ENCODE results near the gene KCNK1.
"Not testable (repeated sequence)": the region's sequence is repeated elsewhere in the genome, so short reads cannot be mapped to it uniquely, and the experiment has no call there.

Gene KCNK1

DNA sequence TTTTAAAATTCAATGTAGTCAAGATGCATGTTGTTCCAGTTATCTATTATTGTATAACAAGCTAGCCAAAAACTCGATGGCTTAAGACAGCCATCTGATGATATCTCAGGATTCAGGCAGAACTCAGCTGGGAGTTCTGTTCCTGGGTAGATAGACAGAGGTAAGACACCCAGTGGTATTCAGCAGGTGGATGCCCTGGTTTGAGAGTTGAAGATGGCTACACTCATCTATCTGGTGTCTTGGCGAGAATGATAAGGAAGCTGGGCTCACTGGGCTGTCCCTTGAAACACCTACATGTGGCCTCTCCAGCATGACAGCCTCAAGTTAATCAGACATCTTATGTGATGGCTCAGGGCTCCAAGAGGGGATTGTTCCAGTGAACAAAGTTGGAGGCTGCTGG, 3.3 kb upstream of the KCNK1 start:
- H3K27me3 ChIP-seq (ENCODE audit: control insufficient read depth, insufficient read depth, low read length) = no peaks in the 10 kb centered on the region
- no peaks in the 10 kb centered on the region for H3K36me3 ChIP-seq (ENCODE audit: control insufficient read depth, insufficient read depth, low read length)
- H3K9ac ChIP-seq (ENCODE audit: low read length) = no peak overlapping the region
- no peak overlapping the region for H3K4me3 ChIP-seq (ENCODE audit: low read length)
- H3K4me1 ChIP-seq (ENCODE audit: control insufficient read depth, insufficient read depth, low read length) = peaks cover 8% of the 10 kb centered on the region
- no peaks in the 10 kb centered on the region for H3K9me3 ChIP-seq (ENCODE audit: control insufficient read depth, low read length)

DNA sequence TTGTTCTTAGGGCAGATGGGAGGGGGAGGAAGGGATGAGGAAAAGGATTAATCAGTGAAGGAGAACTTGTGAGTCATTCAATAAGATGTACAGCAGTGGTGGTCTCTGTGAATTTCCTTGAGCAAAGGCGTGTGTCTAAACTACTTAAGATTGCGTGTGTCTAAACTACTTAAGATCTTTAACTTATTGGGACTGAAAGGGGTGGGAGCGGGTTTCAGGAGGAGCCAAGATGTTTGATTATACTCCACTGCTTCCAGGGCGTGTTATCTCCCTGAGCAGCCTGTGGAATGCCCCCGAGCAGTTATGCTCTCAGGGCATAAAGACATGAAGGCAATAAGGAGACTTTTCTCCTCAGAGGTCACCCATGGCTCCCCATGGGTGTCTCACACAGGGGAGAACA, 2.5 kb upstream of the KCNK1 start:
- not testable (repeated sequence) for H3K9me3 ChIP-seq (ENCODE audit: control insufficient read depth, low read length); H3K27me3 ChIP-seq (ENCODE audit: control insufficient read depth, insufficient read depth, low read length); H3K4me1 ChIP-seq (ENCODE audit: control insufficient read depth, insufficient read depth, low read length); H3K4me3 ChIP-seq (ENCODE audit: low read length); H3K9ac ChIP-seq (ENCODE audit: low read length); H3K36me3 ChIP-seq (ENCODE audit: control insufficient read depth, insufficient read depth, low read length)

GRCh38 chr1:233614173-233614742, 352 bp downstream of the KCNK1 start:
- H3K27me3 ChIP-seq (ENCODE audit: control insufficient read depth, insufficient read depth, low read length) = no peaks in the 10 kb centered on the region

GRCh38 chr1:233614743-233615521, 1.0 kb downstream of the KCNK1 start:
- Histone ChIP-seq H3K4me1 (ENCODE audit: control insufficient read depth, insufficient read depth, low read length) (no peaks in the 10 kb centered on the region), H3K27me3 (ENCODE audit: control insufficient read depth, insufficient read depth, low read length) (no peaks in the 10 kb centered on the region), H3K9ac (ENCODE audit: low read length) (peak overlapping the region; percentile 99), H3K36me3 (ENCODE audit: control insufficient read depth, insufficient read depth, low read length) (no peaks in the 10 kb centered on the region), H3K9me3 (ENCODE audit: control insufficient read depth, low read length) (no peaks in the 10 kb centered on the region), H3K4me3 (ENCODE audit: low read length) (peak overlapping the region; percentile 62)

More at GRCh38 chr1:233614173-233614742, 352 bp downstream of the KCNK1 start:
- Histone ChIP-seq H3K9me3 (ENCODE audit: control insufficient read depth, low read length) (no peaks in the 10 kb centered on the region), H3K9ac (ENCODE audit: low read length) (peak overlapping the region; percentile 99), H3K36me3 (ENCODE audit: control insufficient read depth, insufficient read depth, low read length) (no peaks in the 10 kb centered on the region), H3K4me3 (ENCODE audit: low read length) (peak overlapping the region; percentile 71), H3K4me1 (ENCODE audit: control insufficient read depth, insufficient read depth, low read length) (no peaks in the 10 kb centered on the region)

- Histone ChIP-seq H3K27me3 (ENCODE audit: control insufficient read depth, insufficient read depth, low read length) (no peaks in the 10 kb centered on the region), H3K9me3 (ENCODE audit: control insufficient read depth, low read length) (no peaks in the 10 kb centered on the region), H3K4me3 (ENCODE audit: low read length) (peak overlapping the region; percentile 62), H3K9ac (ENCODE audit: low read length) (peak overlapping the region; percentile 99), H3K36me3 (ENCODE audit: control insufficient read depth, insufficient read depth, low read length) (no peaks in the 10 kb centered on the region), H3K4me1 (ENCODE audit: control insufficient read depth, insufficient read depth, low read length) (no peaks in the 10 kb centered on the region)
Measured at GRCh38 chr1:233615571-233615970, 1.7 kb downstream of the KCNK1 start.

- Histone ChIP-seq H3K36me3 (ENCODE audit: control insufficient read depth, insufficient read depth, low read length) (no peaks in the 10 kb centered on the region), H3K4me3 (ENCODE audit: low read length) (no peak overlapping the region)
Measured at GRCh38 chr1:233617025-233617424, 3.1 kb downstream of the KCNK1 start.

GRCh38 chr1:233619414-233619813, 5.5 kb downstream of the KCNK1 start:
- H3K27me3 ChIP-seq (ENCODE audit: control insufficient read depth, insufficient read depth, low read length); H3K4me3 ChIP-seq (ENCODE audit: low read length); H3K36me3 ChIP-seq (ENCODE audit: control insufficient read depth, insufficient read depth, low read length); H3K9me3 ChIP-seq (ENCODE audit: control insufficient read depth, low read length); H3K4me1 ChIP-seq (ENCODE audit: control insufficient read depth, insufficient read depth, low read length); H3K9ac ChIP-seq (ENCODE audit: low read length): not testable (repeated sequence)

More at GRCh38 chr1:233617025-233617424, 3.1 kb downstream of the KCNK1 start:
- Histone ChIP-seq H3K27me3 (ENCODE audit: control insufficient read depth, insufficient read depth, low read length) (no peaks in the 10 kb centered on the region), H3K9me3 (ENCODE audit: control insufficient read depth, low read length) (no peaks in the 10 kb centered on the region), H3K9ac (ENCODE audit: low read length) (peak overlapping the region; percentile 99), H3K4me1 (ENCODE audit: control insufficient read depth, insufficient read depth, low read length) (no peaks in the 10 kb centered on the region)

DNA sequence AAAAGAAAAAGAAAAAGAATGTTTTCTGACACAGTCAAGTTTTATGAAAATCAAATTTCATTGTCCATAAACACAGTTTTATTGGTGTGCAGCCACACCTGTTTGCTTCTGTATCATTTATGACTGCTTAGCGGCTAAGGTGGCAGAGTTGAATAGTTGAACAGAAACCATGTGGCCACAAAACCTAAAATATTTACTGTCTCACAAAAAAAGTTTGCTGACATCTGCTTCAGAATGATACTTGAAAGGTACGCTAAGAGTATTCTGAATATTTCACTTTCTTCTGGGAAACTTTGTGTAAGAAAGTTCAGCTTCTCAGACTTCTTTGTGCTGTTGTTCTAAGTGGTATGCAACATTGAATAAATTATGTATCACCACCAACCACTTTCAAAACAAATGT, 6.2 kb downstream of the KCNK1 start:
- Histone ChIP-seq H3K4me1 (ENCODE audit: control insufficient read depth, insufficient read depth, low read length) (peaks cover 8% of the 10 kb centered on the region), H3K4me3 (ENCODE audit: low read length) (no peak overlapping the region), H3K9me3 (ENCODE audit: control insufficient read depth, low read length) (no peaks in the 10 kb centered on the region), H3K9ac (ENCODE audit: low read length) (no peak overlapping the region), H3K27me3 (ENCODE audit: control insufficient read depth, insufficient read depth, low read length) (no peaks in the 10 kb centered on the region), H3K36me3 (ENCODE audit: control insufficient read depth, insufficient read depth, low read length) (no peaks in the 10 kb centered on the region)

DNA sequence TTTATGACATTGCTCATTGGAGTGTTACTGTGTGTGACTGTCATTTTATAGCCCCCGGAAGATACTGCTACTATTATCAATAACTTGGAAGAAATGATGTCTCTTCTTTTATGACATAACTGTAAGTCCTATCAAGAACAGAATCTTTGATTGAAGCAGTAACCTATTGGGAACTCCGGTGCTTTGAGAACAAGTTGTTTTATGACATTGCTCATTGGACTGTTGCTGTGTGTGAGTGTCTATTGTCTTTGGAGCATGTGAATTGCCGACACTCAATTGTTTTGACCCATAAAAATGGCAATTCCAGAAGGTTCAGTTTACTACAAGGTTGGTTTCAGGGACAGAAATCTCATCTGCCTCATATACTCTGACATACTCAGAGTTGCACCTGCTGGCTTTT, 8.0 kb downstream of the KCNK1 start:
- H3K27me3 ChIP-seq (ENCODE audit: control insufficient read depth, insufficient read depth, low read length) = no peaks in the 10 kb centered on the region
- no peak overlapping the region for H3K9ac ChIP-seq (ENCODE audit: low read length)
- H3K36me3 ChIP-seq (ENCODE audit: control insufficient read depth, insufficient read depth, low read length) = no peaks in the 10 kb centered on the region
- no peak overlapping the region for H3K4me3 ChIP-seq (ENCODE audit: low read length)
- peaks cover 8% of the 10 kb centered on the region for H3K4me1 ChIP-seq (ENCODE audit: control insufficient read depth, insufficient read depth, low read length)
- no peaks in the 10 kb centered on the region for H3K9me3 ChIP-seq (ENCODE audit: control insufficient read depth, low read length)

DNA sequence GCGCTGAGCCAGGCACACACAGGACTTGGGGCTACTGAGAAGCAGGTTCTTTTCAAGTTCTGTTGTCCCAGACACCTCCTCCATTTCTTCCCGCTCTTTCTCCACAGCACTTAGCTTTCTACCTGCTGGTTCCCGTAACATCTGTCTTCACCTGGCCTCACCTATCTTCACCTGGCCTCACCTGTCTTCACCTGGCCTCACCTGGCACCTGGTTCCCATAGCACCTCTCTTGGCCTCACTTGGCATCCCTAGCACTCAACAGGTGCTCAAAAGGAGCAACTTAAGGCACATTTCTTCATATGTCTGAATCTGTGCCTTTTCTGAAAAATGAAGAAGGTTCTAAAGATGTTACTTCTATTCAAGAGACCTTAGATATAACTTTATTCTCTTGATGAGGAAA, 10.4 kb downstream of the KCNK1 start:
- no peaks in the 10 kb centered on the region for H3K27me3 ChIP-seq (ENCODE audit: control insufficient read depth, insufficient read depth, low read length)
- no peak overlapping the region for H3K9ac ChIP-seq (ENCODE audit: low read length)
- no peaks in the 10 kb centered on the region for H3K9me3 ChIP-seq (ENCODE audit: control insufficient read depth, low read length)
- H3K4me3 ChIP-seq (ENCODE audit: low read length) = no peak overlapping the region
- H3K36me3 ChIP-seq (ENCODE audit: control insufficient read depth, insufficient read depth, low read length) = no peaks in the 10 kb centered on the region
- H3K4me1 ChIP-seq (ENCODE audit: control insufficient read depth, insufficient read depth, low read length) = peaks cover 8% of the 10 kb centered on the region

GRCh38 chr1:233625087-233625486, 11.2 kb downstream of the KCNK1 start:
- Histone ChIP-seq H3K27me3 (ENCODE audit: control insufficient read depth, insufficient read depth, low read length) (no peaks in the 10 kb centered on the region), H3K9ac (ENCODE audit: low read length) (no peak overlapping the region), H3K36me3 (ENCODE audit: control insufficient read depth, insufficient read depth, low read length) (no peaks in the 10 kb centered on the region), H3K4me1 (ENCODE audit: control insufficient read depth, insufficient read depth, low read length) (peaks cover 8% of the 10 kb centered on the region), H3K9me3 (ENCODE audit: control insufficient read depth, low read length) (no peaks in the 10 kb centered on the region), H3K4me3 (ENCODE audit: low read length) (no peak overlapping the region)

GRCh38 chr1:233625510-233625981, 11.6 kb downstream of the KCNK1 start:
- Histone ChIP-seq H3K9me3 (ENCODE audit: control insufficient read depth, low read length) (no peaks in the 10 kb centered on the region), H3K36me3 (ENCODE audit: control insufficient read depth, insufficient read depth, low read length) (peaks cover under 1% of the 10 kb centered on the region), H3K4me3 (ENCODE audit: low read length) (no peak overlapping the region), H3K4me1 (ENCODE audit: control insufficient read depth, insufficient read depth, low read length) (peaks cover 8% of the 10 kb centered on the region), H3K9ac (ENCODE audit: low read length) (no peak overlapping the region), H3K27me3 (ENCODE audit: control insufficient read depth, insufficient read depth, low read length) (no peaks in the 10 kb centered on the region)
